GM12865 (cell line): ENCODE results near the gene REST.

ENCODE experiments used
- DNase-seq: peaks from one replicate; pipeline ENCODE4 v3.0.0; 2010; ENCODE audit warnings: low read depth
- H3K4me3 ChIP-seq: 2 replicates; pipeline ENCODE4 v1.5.1; 2011; ENCODE audit warnings: mild to moderate bottlenecking, low read depth, low read length, control low read depth
- CTCF ChIP-seq: IDR thresholded peaks from 2 replicates; pipeline ENCODE4 v1.5.1; 2011; ENCODE audit warnings: low read length, control low read depth, low read depth, inconsistent platforms; ENCODE audit not compliant: insufficient read depth; ENCODE audit errors: missing control alignments

Gene REST

GRCh38 chr4:56907489-56908205 lies at the start of gene REST:
Gene REST (plus strand): TSS chr4:56907900. CDS start chr4:56910639, 2,739 bp downstream.
- DNase-seq, result peak; percentile 85
- no peak for TF ChIP-seq CTCF
- peak within 1 kb of the TSS; percentile 67 for H3K4me3 ChIP-seq

- TF ChIP-seq CTCF, result no peak
- peak; percentile 57 for DNase-seq
- no peak overlapping the region for H3K4me3 ChIP-seq
These were observed 47.9 kb upstream of the REST start for GRCh38 chr4:56859841-56860240.

GRCh38 chr4:56860781-56861180 lies 46.9 kb upstream of the REST start:
- no peak overlapping the region for H3K4me3 ChIP-seq
- TF ChIP-seq CTCF, result no peak
- DNase-seq, result peak; percentile 42

GRCh38 chr4:56861360-56861759 lies 46.3 kb upstream of the REST start:
- TF ChIP-seq CTCF, result no peak
- no peak overlapping the region for H3K4me3 ChIP-seq
- DNase-seq, result peak; percentile 40

- H3K4me3 ChIP-seq, result no peak overlapping the region
- no peak for TF ChIP-seq CTCF
- DNase-seq, result peak; percentile 42
These were observed 44.1 kb upstream of the REST start for GRCh38 chr4:56863441-56864139.

- DNase-seq, result no peak
- no peak overlapping the region for H3K4me3 ChIP-seq
- TF ChIP-seq CTCF, result no peak
These were observed 36.8 kb upstream of the REST start for GRCh38 chr4:56870946-56871345.

GRCh38 chr4:56871371-56871866 lies 36.3 kb upstream of the REST start:
- H3K4me3 ChIP-seq, result no peak overlapping the region

More at GRCh38 chr4:56871371-56871866, 36.3 kb upstream of the REST start:
- no peak for TF ChIP-seq CTCF
- DNase-seq, result no peak
